ENCODE results near the gene JAK1.

Gene JAK1

GRCh38 chr1:64887689-64888217 is 78.6 kb downstream of the JAK1 start:
- DNase-seq = no peak

- DNase-seq = no peak
These were observed 79.5 kb downstream of the JAK1 start for GRCh38 chr1:64886877-64887276.

- DNase-seq = no peak
These were observed 80.7 kb downstream of the JAK1 start for GRCh38 chr1:64885648-64886047.

GRCh38 chr1:64884261-64885040 is 81.9 kb downstream of the JAK1 start:
- no peak for DNase-seq

- no peak for DNase-seq
These were observed 83.6 kb downstream of the JAK1 start for GRCh38 chr1:64882574-64883255.

GRCh38 chr1:64881281-64881680 is 85.1 kb downstream of the JAK1 start:
- no peak for DNase-seq

GRCh38 chr1:64880449-64880848 is 85.9 kb downstream of the JAK1 start:
- no peak for DNase-seq

- DNase-seq = no peak
These were observed 87.3 kb downstream of the JAK1 start for GRCh38 chr1:64878931-64879611.

- DNase-seq = no peak
These were observed 88.3 kb downstream of the JAK1 start for GRCh38 chr1:64878090-64878489.

GRCh38 chr1:64877598-64877997 is 88.8 kb downstream of the JAK1 start:
- no peak for DNase-seq

GRCh38 chr1:64877151-64877550 is 89.2 kb downstream of the JAK1 start:
- no peak for DNase-seq

- no peak for DNase-seq
These were observed 90.7 kb downstream of the JAK1 start for GRCh38 chr1:64875606-64876005.

- no peak for DNase-seq
These were observed 91.2 kb downstream of the JAK1 start for GRCh38 chr1:64875101-64875500.

GRCh38 chr1:64874666-64875065 is 91.7 kb downstream of the JAK1 start:
- no peak for DNase-seq

GRCh38 chr1:64873576-64873975 is 92.8 kb downstream of the JAK1 start:
- no peak for DNase-seq

- DNase-seq = no peak
These were observed 94.3 kb downstream of the JAK1 start for GRCh38 chr1:64872067-64872466.

GRCh38 chr1:64871256-64871655 is 95.1 kb downstream of the JAK1 start:
- DNase-seq = no peak

GRCh38 chr1:64867266-64867665 is 99.1 kb downstream of the JAK1 start:
- no peak for DNase-seq

GRCh38 chr1:64866689-64867088 is 99.7 kb downstream of the JAK1 start:
- DNase-seq = no peak

GRCh38 chr1:64865105-64865757 is 101.1 kb downstream of the JAK1 start:
- DNase-seq = no peak

- peak; percentile 97 for DNase-seq
These were observed 102.1 kb downstream of the JAK1 start for GRCh38 chr1:64864018-64864940.

GRCh38 chr1:64861611-64862010 is 104.7 kb downstream of the JAK1 start:
- peak in 1 of 2 donors; percentile 11 for DNase-seq

Data from inflammatory macrophage (primary cell).